Transverse colon (tissue), 4 donors: ENCODE data around the gene CUL3.

Experiments
- EP300 ChIP-seq: sonication (generic); formaldehyde crosslinking; IDR thresholded peaks from one replicate; pipeline ENCODE4 v1.6.1; 2017; ENCODE audit warnings: antibody characterized with exemption, low read depth
- POLR2A ChIP-seq: fragments of 450-650 bp; IDR thresholded peaks from one replicate; pipeline ENCODE4 v1.6.1; 2016; ENCODE audit warnings: antibody characterized with exemption, mild to moderate bottlenecking, moderate library complexity
- POLR2AphosphoS5 ChIP-seq, 3 donors: sonication (generic); formaldehyde crosslinking; IDR thresholded peaks; one replicate each; pipeline ENCODE4 v1.6.1; 2016; ENCODE audit warnings: antibody characterized with exemption in 3 of 3
- TF ChIP-seq, protein P1 (sequence below), 5 experiments: fragments of 200-600 bp in 3 of 5; fragments of 450-650 bp in 2 of 5; sonication (generic) in 3 of 5; IDR thresholded peaks; 1 replicate in 2 of 5; 2 replicates in 3 of 5; pipeline ENCODE4 v1.5.1; 2016 to 2017; ENCODE audit warnings: antibody characterized with exemption in 5 of 5, inconsistent platforms in 3 of 5, mild to moderate bottlenecking in 2 of 5, moderate library complexity in 1 of 5

DNA sequence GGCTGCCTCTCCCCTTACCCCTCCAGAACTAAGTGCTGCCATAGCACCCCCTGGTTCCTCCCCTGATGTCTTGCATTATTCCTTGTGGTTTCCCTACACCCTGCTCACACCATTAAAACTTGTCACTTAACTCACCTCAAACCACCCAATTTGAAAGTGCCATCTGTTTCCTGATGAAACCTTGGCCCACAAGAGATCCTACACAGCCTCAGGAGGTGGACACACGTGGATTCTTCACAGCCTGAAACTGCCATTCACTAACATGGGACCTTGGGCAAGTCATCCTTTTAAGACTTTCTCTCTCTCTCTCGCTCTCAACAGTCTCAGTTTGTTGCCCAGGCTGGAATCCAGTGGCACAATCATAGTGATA is 155.7 kb downstream of the CUL3 start:
- TF ChIP-seq, protein P1, sequence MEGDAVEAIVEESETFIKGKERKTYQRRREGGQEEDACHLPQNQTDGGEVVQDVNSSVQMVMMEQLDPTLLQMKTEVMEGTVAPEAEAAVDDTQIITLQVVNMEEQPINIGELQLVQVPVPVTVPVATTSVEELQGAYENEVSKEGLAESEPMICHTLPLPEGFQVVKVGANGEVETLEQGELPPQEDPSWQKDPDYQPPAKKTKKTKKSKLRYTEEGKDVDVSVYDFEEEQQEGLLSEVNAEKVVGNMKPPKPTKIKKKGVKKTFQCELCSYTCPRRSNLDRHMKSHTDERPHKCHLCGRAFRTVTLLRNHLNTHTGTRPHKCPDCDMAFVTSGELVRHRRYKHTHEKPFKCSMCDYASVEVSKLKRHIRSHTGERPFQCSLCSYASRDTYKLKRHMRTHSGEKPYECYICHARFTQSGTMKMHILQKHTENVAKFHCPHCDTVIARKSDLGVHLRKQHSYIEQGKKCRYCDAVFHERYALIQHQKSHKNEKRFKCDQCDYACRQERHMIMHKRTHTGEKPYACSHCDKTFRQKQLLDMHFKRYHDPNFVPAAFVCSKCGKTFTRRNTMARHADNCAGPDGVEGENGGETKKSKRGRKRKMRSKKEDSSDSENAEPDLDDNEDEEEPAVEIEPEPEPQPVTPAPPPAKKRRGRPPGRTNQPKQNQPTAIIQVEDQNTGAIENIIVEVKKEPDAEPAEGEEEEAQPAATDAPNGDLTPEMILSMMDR (IDR thresholded peaks at IDR 0.05): no peak
- no peak for TF ChIP-seq POLR2A
- TF ChIP-seq POLR2AphosphoS5 (IDR thresholded peaks at IDR 0.05): no peak
- TF ChIP-seq EP300: no peak
